GM21723 (cell line): ENCODE results near the gene GUCY2C.

ENCODE experiments used
- ATAC-seq: cut with Tn5 transposase; IDR thresholded peaks from one replicate; pipeline ENCODE4 v1.9.1; 2021; ENCODE audit warnings: mild to moderate bottlenecking, moderate library complexity; ENCODE audit not compliant: unreplicated experiment

The GUCY2C gene

GRCh38 chr12:14629832-14630710, 66.3 kb downstream of the GUCY2C start:
- ATAC-seq, result peak; percentile 98

- no peak for ATAC-seq
Measured at GRCh38 chr12:14628771-14629170, 67.6 kb downstream of the GUCY2C start.

- peak; percentile 77 for ATAC-seq
Measured at GRCh38 chr12:14621826-14622225, 74.6 kb downstream of the GUCY2C start.

GRCh38 chr12:14619741-14620501, 76.5 kb downstream of the GUCY2C start:
- peak; percentile 44 for ATAC-seq

- no peak for ATAC-seq
Measured at GRCh38 chr12:14618983-14619382, 77.4 kb downstream of the GUCY2C start.

- ATAC-seq, result peak; percentile 58
Measured at GRCh38 chr12:14614704-14615121, 81.7 kb downstream of the GUCY2C start.

- ATAC-seq, result peak; percentile 97
Measured at GRCh38 chr12:14613718-14614117, 82.7 kb downstream of the GUCY2C start.

GRCh38 chr12:14612898-14613445, 83.4 kb downstream of the GUCY2C start:
- no peak for ATAC-seq

GRCh38 chr12:14612250-14612649, 84.1 kb downstream of the GUCY2C start:
- no peak for ATAC-seq

- ATAC-seq, result no peak
Measured at GRCh38 chr12:14611640-14612203, 84.7 kb downstream of the GUCY2C start.

GRCh38 chr12:14607568-14607967, 88.8 kb downstream of the GUCY2C start:
- ATAC-seq, result no peak

GRCh38 chr12:14605401-14605989, 90.9 kb downstream of the GUCY2C start:
- no peak for ATAC-seq

GRCh38 chr12:14601692-14602478, 94.5 kb downstream of the GUCY2C start:
- ATAC-seq, result no peak

- ATAC-seq, result no peak
Measured at GRCh38 chr12:14597480-14597879, 98.9 kb downstream of the GUCY2C start.

- ATAC-seq, result no peak
Measured at GRCh38 chr12:14591719-14592118, 104.7 kb downstream of the GUCY2C start.

- ATAC-seq, result no peak
Measured at GRCh38 chr12:14589169-14590004, 107.0 kb downstream of the GUCY2C start.

- no peak for ATAC-seq
Measured at GRCh38 chr12:14588571-14588970, 107.8 kb downstream of the GUCY2C start.

- no peak for ATAC-seq
Measured at GRCh38 chr12:14578646-14579045, 117.8 kb downstream of the GUCY2C start.

GRCh38 chr12:14577344-14577743, 119.1 kb downstream of the GUCY2C start:
- peak; percentile 84 for ATAC-seq
